HepG2 (cell line): Measurements from ENCODE around the gene ORC3. TPM values are rescaled to one million over a fixed set of nuclear protein-coding genes. Genes with fewer than 3 reads are reported as not detected.

Experiments used
- AFF4 ChIP-seq: sonication (generic); formaldehyde crosslinking; IDR thresholded peaks from 2 replicates; pipeline ENCODE4 v1.4.0; 2020; ENCODE audit warnings: missing genetic modification reagents
- BHLHE40 ChIP-seq: IDR thresholded peaks from 2 replicates; pipeline ENCODE4 v1.6.1; 2011; ENCODE audit warnings: low read length, improper control_type of control experiment
- GMEB1 ChIP-seq: sonication (generic); formaldehyde crosslinking; IDR thresholded peaks from 2 replicates; pipeline ENCODE4 v1.5.1; 2020; ENCODE audit warnings: missing genetic modification reagents, mild to moderate bottlenecking, borderline replicate concordance
- HDAC6 ChIP-seq: fragments of 200-600 bp; sonication (generic); IDR thresholded peaks from 2 replicates; pipeline ENCODE4 v1.7.0; 2017; ENCODE audit warnings: mild to moderate bottlenecking, antibody characterized with exemption, low read length, low read depth
- HNRNPL ChIP-seq: fragments of 200-400 bp; formaldehyde crosslinking; IDR thresholded peaks from 2 replicates; pipeline ENCODE4 v1.6.1; 2017; ENCODE audit warnings: mild to moderate bottlenecking, low read depth, low read length
- HOXA5 ChIP-seq: sonication (generic); formaldehyde crosslinking; IDR thresholded peaks from 2 replicates; pipeline ENCODE4 v1.4.0; 2020; ENCODE audit warnings: missing genetic modification reagents
- KLF6 ChIP-seq: IDR thresholded peaks from 2 replicates; pipeline ENCODE4 v1.8.0; 2016; ENCODE audit warnings: missing biosample characterization, missing genetic modification reagents
- LRRFIP1 ChIP-seq: sonication (generic); formaldehyde crosslinking; conservative IDR thresholded peaks from 2 replicates; pipeline ENCODE4 v1.4.0; 2020; ENCODE audit warnings: missing genetic modification reagents
- NCOA1 ChIP-seq: sonication (generic); formaldehyde crosslinking; IDR thresholded peaks from 2 replicates; pipeline ENCODE4 v1.9.0; 2021; ENCODE audit warnings: missing genetic modification reagents
- NRL ChIP-seq: sonication (generic); formaldehyde crosslinking; IDR thresholded peaks from 2 replicates; pipeline ENCODE4 v1.5.0; 2020; ENCODE audit warnings: missing genetic modification reagents, mild to moderate bottlenecking, moderate library complexity, borderline replicate concordance
- PHF5A ChIP-seq: IDR thresholded peaks from one replicate; pipeline ENCODE4 v1.6.1; 2018; ENCODE audit warnings: low read depth, missing genetic modification reagents; ENCODE audit not compliant: unreplicated experiment
- PHF8 ChIP-seq: sonication (generic); formaldehyde crosslinking; IDR thresholded peaks from 2 replicates; pipeline ENCODE4 v1.5.0; 2020; ENCODE audit warnings: missing genetic modification reagents
- SMAD3 ChIP-seq: sonication (generic); formaldehyde crosslinking; IDR thresholded peaks from 2 replicates; pipeline ENCODE4 v1.4.0; 2020; ENCODE audit warnings: missing genetic modification reagents
- ZKSCAN8 ChIP-seq: IDR thresholded peaks from 2 replicates; pipeline ENCODE4 v1.6.1; 2016; ENCODE audit warnings: borderline replicate concordance, missing genetic modification reagents, missing compliant biosample characterization
- ZNF143 ChIP-seq: sonication (generic); formaldehyde crosslinking; IDR thresholded peaks from 2 replicates; pipeline ENCODE4 v1.4.0; 2020; ENCODE audit warnings: missing genetic modification reagents
- ZNF224 ChIP-seq: sonication (generic); formaldehyde crosslinking; IDR thresholded peaks from 2 replicates; pipeline ENCODE4 v1.5.0; 2020; ENCODE audit warnings: mild to moderate bottlenecking, missing genetic modification reagents
- ZNF24 ChIP-seq: fragments of 450-650 bp; IDR thresholded peaks from 2 replicates; pipeline ENCODE4 v1.6.1; 2017; ENCODE audit warnings: antibody characterized with exemption, mild to moderate bottlenecking
- ZNF484 ChIP-seq: sonication (generic); formaldehyde crosslinking; IDR thresholded peaks from 2 replicates; pipeline ENCODE4 v1.5.1; 2020; ENCODE audit warnings: mild to moderate bottlenecking, low read depth, missing genetic modification reagents, borderline replicate concordance
- ZNF562 ChIP-seq: sonication (generic); formaldehyde crosslinking; IDR thresholded peaks from 2 replicates; pipeline ENCODE4 v1.8.0; 2022; ENCODE audit warnings: missing genetic modification reagents, borderline replicate concordance
- ZNF629 ChIP-seq: sonication (generic); formaldehyde crosslinking; conservative IDR thresholded peaks from 2 replicates; pipeline ENCODE4 v1.5.0; 2020; ENCODE audit warnings: missing genetic modification reagents
- ZNF747 ChIP-seq: sonication (generic); formaldehyde crosslinking; IDR thresholded peaks from 2 replicates; pipeline ENCODE4 v1.8.1; 2023; ENCODE audit warnings: missing genetic modification reagents, mild to moderate bottlenecking, borderline replicate concordance
- ZNF788 ChIP-seq: sonication (generic); formaldehyde crosslinking; IDR thresholded peaks from 2 replicates; pipeline ENCODE4 v1.5.0; 2020; ENCODE audit warnings: mild to moderate bottlenecking, missing genetic modification reagents, borderline replicate concordance
- polyA plus RNA-seq, 8 experiments: library from polyadenylated mRNA; depleted of rRNA in 3 of 8; stranded (reverse) in 7 of 8; unstranded in 1 of 8; fragments of >200 nt; fragmentation: Illumina TruSeq in 4 of 8; extraction: Trizol in 4 of 8; gene quantifications; 2 replicates each; pipeline versions ENCODE4 v1.2.1 to v1.2.3, GENCODE V29; 2011 to 2016; ENCODE audit warnings: low read depth in 4 of 8, missing spikeins in 1 of 8, mixed read lengths in 1 of 8; ENCODE audit not compliant: insufficient read depth in 1 of 8
- total RNA-seq, 5 experiments: library from RNA; depleted of rRNA; stranded (reverse); fragments of >200 nt; fragmentation: Illumina TruSeq; extraction: Trizol; gene quantifications; 2 replicates each; pipeline ENCODE4 v1.2.3, GENCODE V29; 2016; ENCODE audit warnings: low read depth in 1 of 5

The ORC3 gene
- total and polyA plus RNA-seq, 2 of the 13 experiments (the other 11 are each of a cell fraction or from before 2014, with no cell fraction given), result 21.8 to 43.5 TPM

GRCh38 chr6:87701676-87702588 lies 112.0 kb downstream of the ORC3 start, which contains the start of gene AKIRIN2 (continued):
- TF ChIP-seq GMEB1 (CRISPR knock-in tag) (peak; percentile 74; the same call in 1 of the 2 replicates), AFF4 (CRISPR knock-in tag) (peak; percentile 73; the same call in 1 of the 2 replicates), ZNF562 (CRISPR knock-in tag) (no peak), ZNF629 (no peak), PHF5A (CRISPR knock-in tag) (no peak), HNRNPL (no peak), LRRFIP1 (CRISPR knock-in tag) (no peak), HDAC6 (no peak), HOXA5 (CRISPR knock-in tag) (peak; percentile 69), ZNF224 (CRISPR knock-in tag) (no peak), ZKSCAN8 (CRISPR knock-in tag) (peak; percentile 15; the same call in 1 of the 2 replicates), PHF8 (CRISPR knock-in tag) (peak; percentile 68), ZNF143 (CRISPR knock-in tag) (peak; percentile 97), KLF6 (CRISPR knock-in tag) (peak; percentile 50; the same call in 1 of the 2 replicates), BHLHE40 (no peak), ZNF788 (peak; percentile 62; the same call in 1 of the 2 replicates), ZNF484 (CRISPR knock-in tag) (no peak), ZNF747 (peak; percentile 66; the same call in 1 of the 2 replicates), NRL (peak; percentile 67; the same call in 1 of the 2 replicates), SMAD3 (CRISPR knock-in tag) (peak; percentile 51; the same call in 1 of the 2 replicates), NCOA1 (no peak), ZNF24 (no peak)
